ENCODE measurements around the gene CHCHD4.

- TF ChIP-seq CTCF (conservative IDR thresholded peaks at IDR 0.05 in 1 of 2, IDR thresholded peaks at IDR 0.05 in 1 of 2; ENCODE audit: low read depth in 1 of 2, low read length in 2 of 2) (no peak), EZH2 (IDR thresholded peaks at IDR 0.05; ENCODE audit: low read length, missing control alignments) (no peak)
Measured at GRCh38 chr3:14141602-14142341, 17.1 kb upstream of the CHCHD4 start.

Data from fibroblast of lung (primary cell).